ENCODE data around the gene ADGRG3. TPM values are rescaled to one million over a fixed set of nuclear protein-coding genes. Genes with fewer than 3 reads are reported as not detected.

Gene ADGRG3
- total RNA-seq, 1 donor from 2014 or later, result 2.5 TPM

DNA sequence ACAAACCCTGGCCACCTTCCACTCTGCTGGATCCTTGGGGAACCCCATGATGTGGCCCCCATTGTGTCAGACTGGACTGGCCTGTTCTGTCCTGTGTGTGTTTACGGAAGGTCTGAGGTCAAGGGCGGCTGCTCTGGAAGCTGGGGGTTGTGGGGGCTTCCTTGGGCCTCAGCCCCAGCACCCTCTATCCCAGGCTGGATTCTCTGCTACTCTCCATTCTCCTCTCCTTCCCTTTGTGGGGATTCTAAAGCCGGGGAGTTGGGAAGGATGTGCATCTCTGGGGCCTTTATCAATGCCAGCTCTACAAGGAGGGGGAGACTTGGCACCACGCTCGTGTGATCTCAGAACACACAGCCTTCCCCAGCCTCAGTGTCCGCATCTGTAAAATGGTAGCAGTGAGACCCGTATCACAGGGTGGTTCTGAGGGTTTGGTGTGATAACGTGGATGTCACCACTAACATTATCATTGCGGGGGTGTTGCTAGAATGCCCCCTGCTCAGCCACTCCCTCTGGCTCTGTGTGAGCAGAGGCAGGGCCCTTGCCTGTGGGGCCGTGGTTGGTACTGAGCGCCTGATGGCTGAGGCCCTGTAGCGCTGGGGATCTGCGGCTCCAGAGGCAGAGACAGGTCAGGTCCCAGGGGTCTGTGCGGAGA is 21.6 kb upstream of the ADGRG3 start:
- peak; percentile 17 for DNase-seq

GRCh38 chr16:57647136-57647875 is 20.8 kb upstream of the ADGRG3 start:
- DNase-seq, result no peak

- DNase-seq, result no peak
Observed at GRCh38 chr16:57648125-57648524, 20.0 kb upstream of the ADGRG3 start.

DNA sequence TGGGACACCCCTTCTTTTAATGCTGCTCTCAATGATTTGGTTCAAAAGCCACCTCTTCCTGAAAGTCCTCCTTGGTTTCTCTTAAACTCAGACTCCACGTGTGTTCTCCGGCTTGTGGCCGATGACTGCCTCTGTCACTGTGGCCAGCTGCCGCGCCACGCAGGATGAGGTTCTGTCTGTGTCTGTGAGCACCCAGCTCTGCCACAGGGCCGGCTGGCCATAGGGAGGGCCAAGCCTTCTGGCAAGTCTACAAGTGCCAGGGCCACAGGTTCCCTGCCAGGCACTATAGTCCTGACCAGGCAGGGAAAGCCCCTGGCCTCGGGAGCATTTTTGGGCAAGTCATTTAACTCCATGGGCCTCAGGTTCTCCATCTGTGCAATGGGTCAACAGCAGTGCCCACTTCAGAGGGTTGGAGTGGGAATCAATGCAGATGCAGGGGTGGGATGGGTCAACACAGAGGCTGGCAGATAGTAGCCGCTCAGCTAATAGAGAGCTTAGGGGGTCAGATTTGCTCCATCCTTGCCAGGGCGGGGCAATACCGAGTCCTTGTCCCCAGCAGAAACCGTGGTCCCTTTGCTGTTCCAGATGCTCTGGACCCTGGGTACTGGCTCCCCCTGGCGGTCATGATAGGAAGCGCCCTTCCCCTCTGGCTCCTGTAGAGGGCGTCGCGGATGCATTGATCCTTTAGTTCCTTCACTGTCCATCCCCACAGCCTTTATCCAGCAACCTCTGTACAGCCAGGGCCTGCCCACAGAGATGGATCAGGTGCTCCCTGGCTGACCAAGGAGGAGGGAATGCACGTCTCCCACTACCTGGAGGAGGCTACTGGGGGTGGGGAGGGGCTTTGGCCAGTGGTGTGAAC is 19.3 kb upstream of the ADGRG3 start:
- peak; percentile 40 for DNase-seq

GRCh38 chr16:57649443-57649751 is 18.7 kb upstream of the ADGRG3 start:
- DNase-seq, result no peak

DNA sequence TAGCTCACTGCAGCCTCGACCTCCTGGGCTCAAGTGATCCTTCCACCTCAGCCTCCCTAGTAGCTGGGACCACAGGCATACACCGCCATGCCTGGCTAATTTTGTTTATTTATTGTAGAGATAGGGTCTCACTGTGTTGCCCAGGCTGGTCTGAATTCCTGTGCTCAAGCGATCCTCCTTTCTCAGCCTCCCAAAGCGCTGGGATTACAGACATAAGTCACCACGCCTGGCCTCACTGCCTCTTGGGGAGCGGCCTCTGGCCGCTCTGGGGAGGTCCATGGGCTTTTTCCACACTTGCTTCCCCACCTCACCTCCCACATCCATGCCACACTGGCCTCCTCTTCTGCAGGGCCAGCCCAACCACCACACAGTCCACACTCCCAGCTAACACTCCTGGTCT is 18.3 kb upstream of the ADGRG3 start:
- no peak for DNase-seq

- no peak for DNase-seq
Observed at GRCh38 chr16:57651344-57652333, 16.5 kb upstream of the ADGRG3 start.

GRCh38 chr16:57652695-57653471 is 15.2 kb upstream of the ADGRG3 start:
- no peak for DNase-seq

- no peak for DNase-seq
Observed at GRCh38 chr16:57653936-57654335, 14.2 kb upstream of the ADGRG3 start.

GRCh38 chr16:57656342-57656955 is 11.7 kb upstream of the ADGRG3 start:
- no peak for DNase-seq

DNA sequence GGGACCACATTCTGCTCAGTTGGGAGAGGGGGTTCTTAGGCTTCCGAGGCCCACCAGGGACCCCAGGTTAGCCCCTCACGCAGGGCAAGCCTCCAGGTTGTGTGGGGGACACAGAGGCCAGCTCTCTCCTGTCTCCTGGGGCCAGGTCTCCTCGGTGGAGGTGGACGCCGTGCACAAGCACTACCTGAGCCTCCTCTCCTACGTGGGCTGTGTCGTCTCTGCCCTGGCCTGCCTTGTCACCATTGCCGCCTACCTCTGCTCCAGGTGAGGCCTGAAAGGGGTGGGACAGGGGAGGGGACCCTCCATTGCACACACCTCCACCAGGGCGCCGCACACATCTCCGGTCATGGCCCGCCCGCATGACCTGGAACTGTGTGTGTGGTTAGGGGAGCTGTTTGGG is 10.9 kb upstream of the ADGRG3 start:
- no peak for DNase-seq

DNA sequence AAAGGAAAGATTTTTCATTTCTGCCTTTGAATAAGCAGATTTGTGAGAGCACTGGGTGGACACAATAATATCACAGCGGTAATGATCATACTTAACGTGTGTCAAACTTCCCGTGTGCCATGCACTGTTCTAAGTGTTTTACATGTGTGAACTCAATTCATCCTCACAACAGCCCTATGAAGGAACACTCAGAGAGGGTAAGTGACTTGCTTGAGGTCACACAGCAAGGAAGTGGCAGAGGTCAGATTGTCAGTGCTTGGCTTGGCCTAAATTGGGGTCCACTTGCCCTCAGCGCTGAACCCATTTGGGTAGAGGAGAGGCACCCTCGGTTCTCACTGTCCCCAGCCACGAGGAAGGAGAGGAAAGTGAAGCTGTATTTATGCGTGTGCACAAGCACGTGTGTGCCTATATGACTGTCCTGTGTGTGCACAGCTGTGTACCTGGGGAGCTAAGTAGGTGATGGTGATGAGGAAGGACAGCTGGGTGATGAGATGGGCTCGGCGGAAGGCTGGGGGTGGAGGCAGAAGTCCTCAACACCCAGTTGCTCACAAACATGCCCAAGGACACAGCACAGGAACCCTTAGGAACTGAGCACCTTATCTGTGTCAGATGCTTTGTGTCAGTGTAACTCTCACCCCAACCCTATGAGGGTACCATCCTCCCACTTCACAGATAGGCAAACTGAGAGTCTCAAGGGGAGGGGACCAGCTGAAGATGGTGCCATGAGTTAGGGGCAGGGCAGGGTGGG is 9.8 kb upstream of the ADGRG3 start:
- no peak for DNase-seq

- DNase-seq, result no peak
Observed at GRCh38 chr16:57658878-57659674, 9.0 kb upstream of the ADGRG3 start.

DNA sequence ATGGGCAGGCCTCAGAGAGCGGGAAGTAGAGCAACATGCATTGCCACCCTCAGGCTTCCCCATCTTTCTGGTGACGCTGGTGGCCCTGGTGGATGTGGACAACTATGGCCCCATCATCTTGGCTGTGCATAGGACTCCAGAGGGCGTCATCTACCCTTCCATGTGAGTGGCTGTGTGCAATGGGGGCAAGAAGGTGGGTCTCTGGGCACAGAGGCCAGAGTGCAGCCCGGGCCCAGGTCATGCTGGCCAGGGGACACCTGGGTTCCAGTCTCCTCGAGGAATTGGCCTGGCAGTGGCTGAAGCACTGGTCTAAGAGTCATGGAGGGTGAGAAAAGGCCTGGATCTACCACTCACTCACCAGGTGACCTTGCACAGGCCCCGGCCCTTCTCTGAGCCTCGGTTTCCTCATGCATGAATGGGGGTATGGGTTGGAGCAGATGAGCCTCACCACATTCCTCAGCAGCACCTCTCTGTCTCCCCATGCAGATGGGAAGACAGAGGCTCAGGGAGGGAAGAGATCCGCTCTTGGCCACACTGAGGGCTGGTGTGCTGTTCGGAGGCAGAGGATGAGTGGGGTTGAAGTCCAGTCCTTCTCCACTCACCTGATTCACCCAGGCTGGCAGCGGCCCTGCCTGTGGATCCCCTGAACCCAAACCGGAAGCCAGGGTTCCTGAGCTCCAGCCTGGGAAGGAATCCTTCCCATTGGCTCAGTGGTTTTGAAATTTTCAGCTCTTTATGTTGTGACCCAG is 7.2 kb upstream of the ADGRG3 start:
- no peak for DNase-seq

DNA sequence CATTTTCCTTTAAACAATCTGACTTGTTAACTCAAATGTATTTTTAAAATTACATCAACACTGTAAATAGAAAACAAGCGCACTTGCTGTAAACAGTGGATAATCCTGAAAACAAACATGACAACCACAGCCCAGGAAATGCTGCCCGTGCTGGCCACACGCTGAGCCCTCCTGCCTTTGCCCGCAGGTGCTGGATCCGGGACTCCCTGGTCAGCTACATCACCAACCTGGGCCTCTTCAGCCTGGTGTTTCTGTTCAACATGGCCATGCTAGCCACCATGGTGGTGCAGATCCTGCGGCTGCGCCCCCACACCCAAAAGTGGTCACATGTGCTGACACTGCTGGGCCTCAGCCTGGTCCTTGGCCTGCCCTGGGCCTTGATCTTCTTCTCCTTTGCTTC is 6.6 kb upstream of the ADGRG3 start:
- DNase-seq, result no peak

GRCh38 chr16:57661936-57662906 is 5.9 kb upstream of the ADGRG3 start:
- DNase-seq, result no peak

DNA sequence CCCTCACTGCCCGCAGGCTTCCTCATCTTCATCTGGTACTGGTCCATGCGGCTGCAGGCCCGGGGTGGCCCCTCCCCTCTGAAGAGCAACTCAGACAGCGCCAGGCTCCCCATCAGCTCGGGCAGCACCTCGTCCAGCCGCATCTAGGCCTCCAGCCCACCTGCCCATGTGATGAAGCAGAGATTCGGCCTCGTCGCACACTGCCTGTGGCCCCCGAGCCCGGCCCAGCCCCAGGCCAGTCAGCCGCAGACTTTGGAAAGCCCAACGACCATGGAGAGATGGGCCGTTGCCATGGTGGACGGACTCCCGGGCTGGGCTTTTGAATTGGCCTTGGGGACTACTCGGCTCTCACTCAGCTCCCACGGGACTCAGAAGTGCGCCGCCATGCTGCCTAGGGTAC is 4.7 kb upstream of the ADGRG3 start:
- no peak for DNase-seq
